ENCODE results near the gene NAP1L1.

Gene NAP1L1

DNA sequence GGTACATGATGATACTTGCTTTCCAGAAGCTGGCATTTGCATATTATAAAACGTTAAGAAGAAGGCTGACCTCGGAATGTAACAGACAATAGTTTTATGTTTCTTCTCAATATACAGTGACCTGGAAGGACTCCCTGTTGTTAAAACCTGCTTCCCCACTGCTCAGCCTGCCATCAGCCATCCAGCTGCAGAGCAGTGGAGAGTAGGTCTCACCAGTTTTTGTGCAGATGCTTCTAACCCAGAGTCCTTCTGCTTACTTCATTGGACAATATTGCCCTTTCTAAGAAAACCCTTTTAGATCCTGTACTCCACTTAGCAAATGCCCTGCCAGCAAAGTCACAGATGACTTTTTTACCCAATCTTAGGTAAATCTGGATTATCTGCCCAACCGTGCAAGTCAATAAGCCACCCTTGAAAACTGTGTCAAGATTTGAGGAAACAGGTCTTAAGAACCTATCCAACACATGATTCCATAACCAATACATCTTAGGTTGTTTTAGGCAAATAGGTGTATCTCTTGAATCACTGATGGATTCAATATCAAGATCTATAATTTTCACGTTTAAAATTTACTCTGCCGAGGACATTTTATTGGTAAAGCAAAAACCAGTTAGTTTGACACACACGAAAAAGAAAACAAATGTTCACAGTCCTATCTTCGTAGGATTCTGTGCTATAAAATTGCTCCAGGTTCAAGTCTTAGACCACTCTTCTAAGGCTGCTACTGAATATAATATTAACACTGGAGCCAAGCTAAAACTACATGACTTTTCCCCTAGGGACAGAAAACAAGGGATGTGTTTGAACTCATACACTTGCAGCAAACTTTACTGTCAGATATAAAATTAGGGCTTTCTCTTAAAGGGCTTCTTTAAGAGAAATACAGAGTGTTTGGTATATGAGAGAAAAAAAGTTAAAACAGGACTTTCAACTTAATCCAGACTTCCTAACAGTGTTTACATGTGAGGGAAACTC is 58.6 kb downstream of the NAP1L1 start:
- in situ Hi-C loops (cut with MboI; ENCODE audit: low pct_unique_long_range_greater_than_20kb, low sequenced_read_pairs, unreplicated experiment), result loop anchor here (25.0 kb wide), 1 partner anchor 689 kb away; the partner anchor contains the start of genes CAPS2 and GLIPR1L1
- TF ChIP-seq, protein P1, sequence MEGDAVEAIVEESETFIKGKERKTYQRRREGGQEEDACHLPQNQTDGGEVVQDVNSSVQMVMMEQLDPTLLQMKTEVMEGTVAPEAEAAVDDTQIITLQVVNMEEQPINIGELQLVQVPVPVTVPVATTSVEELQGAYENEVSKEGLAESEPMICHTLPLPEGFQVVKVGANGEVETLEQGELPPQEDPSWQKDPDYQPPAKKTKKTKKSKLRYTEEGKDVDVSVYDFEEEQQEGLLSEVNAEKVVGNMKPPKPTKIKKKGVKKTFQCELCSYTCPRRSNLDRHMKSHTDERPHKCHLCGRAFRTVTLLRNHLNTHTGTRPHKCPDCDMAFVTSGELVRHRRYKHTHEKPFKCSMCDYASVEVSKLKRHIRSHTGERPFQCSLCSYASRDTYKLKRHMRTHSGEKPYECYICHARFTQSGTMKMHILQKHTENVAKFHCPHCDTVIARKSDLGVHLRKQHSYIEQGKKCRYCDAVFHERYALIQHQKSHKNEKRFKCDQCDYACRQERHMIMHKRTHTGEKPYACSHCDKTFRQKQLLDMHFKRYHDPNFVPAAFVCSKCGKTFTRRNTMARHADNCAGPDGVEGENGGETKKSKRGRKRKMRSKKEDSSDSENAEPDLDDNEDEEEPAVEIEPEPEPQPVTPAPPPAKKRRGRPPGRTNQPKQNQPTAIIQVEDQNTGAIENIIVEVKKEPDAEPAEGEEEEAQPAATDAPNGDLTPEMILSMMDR (IDR thresholded peaks at IDR 0.05; ENCODE audit: extremely low read depth, insufficient read depth, missing control alignments), result no peak

DNA sequence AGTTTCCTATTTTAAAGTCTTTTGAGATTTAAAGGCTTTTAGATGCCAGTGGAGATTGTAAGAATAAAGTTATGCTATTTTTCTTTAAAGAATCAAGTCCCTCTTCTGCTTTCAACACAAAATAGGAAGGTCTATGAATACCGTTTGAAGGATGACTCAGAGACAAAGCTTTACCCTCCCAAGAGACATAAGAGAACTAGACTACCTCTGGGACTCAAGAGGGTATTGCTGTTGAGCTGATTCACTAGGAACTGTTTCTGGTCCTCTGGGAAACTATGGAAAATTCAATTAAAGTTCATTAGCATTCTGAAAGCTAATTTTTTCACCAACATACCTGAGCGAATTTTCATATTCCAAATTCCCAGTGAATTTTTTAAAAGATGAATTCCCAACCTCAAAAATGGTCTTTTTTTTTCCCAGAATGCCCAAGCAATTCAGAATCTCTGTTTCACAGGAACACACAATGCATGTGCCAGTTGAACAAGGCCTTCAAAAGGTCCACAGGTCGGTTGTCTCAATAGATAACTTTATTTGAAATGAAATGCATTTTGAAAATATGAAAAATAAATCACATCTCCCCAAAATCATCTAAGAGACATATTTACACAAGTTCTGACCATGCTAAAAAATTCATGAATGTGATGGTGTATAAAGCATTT is 59.4 kb downstream of the NAP1L1 start:
- TF ChIP-seq, protein P1 (IDR thresholded peaks at IDR 0.05; ENCODE audit: extremely low read depth, insufficient read depth, missing control alignments), result no peak
- no peak for DNase-seq (ENCODE audit: low spot score)
- in situ Hi-C loops (cut with MboI; ENCODE audit: low pct_unique_long_range_greater_than_20kb, low sequenced_read_pairs, unreplicated experiment), result loop anchor here (25.0 kb wide), 1 partner anchor 688 kb away; the partner anchor contains the start of genes CAPS2 and GLIPR1L1

More for the DNA sequence above, 58.6 kb downstream of the NAP1L1 start:
- no peak for DNase-seq (ENCODE audit: low spot score)

DNA sequence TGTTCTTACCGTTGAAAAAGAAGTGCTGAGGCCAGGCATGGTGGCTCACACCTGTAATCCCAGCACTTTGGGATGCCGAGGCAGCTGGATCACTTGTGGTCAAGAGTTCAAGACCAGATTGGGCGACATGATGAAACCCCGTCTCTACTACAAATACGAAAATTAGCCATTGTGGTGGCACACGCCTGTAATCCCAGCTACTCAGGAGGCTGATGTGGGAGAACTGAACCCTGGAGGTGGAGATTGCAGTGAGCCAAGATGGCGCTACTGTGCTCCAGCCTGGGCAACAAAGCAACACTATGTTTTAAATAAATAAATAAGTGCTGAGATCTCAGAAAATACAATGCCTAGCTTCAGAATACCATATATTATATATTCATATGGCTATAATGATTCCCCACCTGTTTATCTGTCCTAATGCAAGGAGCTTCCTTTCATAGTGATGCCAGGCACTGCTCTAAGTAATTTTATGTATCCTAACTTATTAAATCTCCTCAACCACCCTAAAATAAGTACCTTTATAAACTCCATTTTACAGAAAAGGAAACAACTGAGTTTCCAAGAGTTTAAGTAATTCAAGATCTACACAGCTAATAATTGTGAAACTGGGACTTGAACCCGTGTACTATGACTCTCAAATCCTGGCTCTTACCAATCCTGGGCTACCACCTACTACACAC is 60.2 kb downstream of the NAP1L1 start:
- DNase-seq (ENCODE audit: low spot score), result no peak
- in situ Hi-C loops (cut with MboI; ENCODE audit: low pct_unique_long_range_greater_than_20kb, low sequenced_read_pairs, unreplicated experiment), result no loop called here
- TF ChIP-seq, protein P1 (IDR thresholded peaks at IDR 0.05; ENCODE audit: extremely low read depth, insufficient read depth, missing control alignments), result no peak

DNA sequence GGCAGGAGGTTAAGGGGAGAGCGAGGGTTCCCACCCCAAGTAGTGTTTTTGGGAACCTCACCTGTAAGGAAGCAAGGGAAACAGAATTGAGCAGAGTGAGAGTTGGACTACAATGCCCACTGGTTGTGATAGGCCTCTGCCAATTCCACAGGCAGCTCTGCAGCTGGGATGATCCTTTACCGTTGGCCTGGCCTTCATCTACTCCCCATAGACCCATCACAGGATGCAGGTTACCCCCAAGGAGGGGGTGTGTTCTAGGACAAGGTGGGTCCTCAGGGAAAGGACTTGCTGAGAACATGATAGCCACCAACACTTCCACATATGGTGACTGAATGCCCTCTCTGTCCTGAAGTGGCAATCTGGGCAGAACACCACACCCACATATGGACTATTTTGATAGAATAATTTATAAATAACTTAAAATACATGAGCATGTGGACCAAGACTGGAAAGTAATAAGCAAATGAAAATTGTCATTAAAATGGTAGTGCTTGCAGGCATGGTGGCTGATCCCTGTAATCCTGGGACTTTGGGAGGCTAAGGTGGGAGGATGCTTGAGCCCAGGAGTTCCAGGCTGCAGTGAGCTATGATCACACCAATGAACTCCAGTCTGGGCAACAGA is 61.3 kb downstream of the NAP1L1 start:
- in situ Hi-C loops (cut with MboI; ENCODE audit: low pct_unique_long_range_greater_than_20kb, low sequenced_read_pairs, unreplicated experiment), result no loop called here
- no peak for DNase-seq (ENCODE audit: low spot score)
- TF ChIP-seq, protein P1 (IDR thresholded peaks at IDR 0.05; ENCODE audit: extremely low read depth, insufficient read depth, missing control alignments), result no peak

DNA sequence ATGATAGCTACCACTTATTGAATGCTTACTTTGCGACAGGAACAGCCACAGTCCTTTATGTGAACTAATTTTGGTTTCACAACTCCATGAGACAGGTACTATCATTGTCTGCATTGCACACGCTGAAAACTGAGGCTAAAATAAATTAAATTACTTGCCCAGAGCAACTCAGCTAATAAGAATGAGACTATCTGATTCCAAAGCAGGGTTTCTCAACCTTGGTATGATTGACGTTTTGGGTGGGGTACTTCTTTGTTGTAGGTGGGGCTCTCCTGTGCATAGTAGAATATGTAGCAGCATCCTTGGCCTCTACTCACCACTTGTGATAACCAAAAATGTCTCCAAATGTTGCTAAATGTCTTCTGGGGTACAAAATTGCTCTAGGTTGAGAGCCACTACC is 62.0 kb downstream of the NAP1L1 start:
- TF ChIP-seq, protein P1 (IDR thresholded peaks at IDR 0.05; ENCODE audit: extremely low read depth, insufficient read depth, missing control alignments), result no peak
- in situ Hi-C loops (cut with MboI; ENCODE audit: low pct_unique_long_range_greater_than_20kb, low sequenced_read_pairs, unreplicated experiment), result no loop called here
- no peak for DNase-seq (ENCODE audit: low spot score)
